DOHH2 (cell line): ENCODE data around the gene INSYN2B.

ENCODE experiments used
- H3F3A ChIP-seq: fragments of 200-600 bp; sonication (generic), shearing (Covaris generic); 2 replicates; pipeline ENCODE4 v1.6.0; 2016; ENCODE audit warnings: antibody characterized with exemption, mild to moderate bottlenecking; ENCODE audit not compliant: control insufficient read depth, insufficient read depth
- H3K27ac ChIP-seq: fragments of 200-600 bp; sonication (generic); 2 replicates; pipeline ENCODE4 v1.5.1; 2014; ENCODE audit warnings: low read depth, mild to moderate bottlenecking, low read length, moderate library complexity
- H3K27me3 ChIP-seq: fragments of 200-600 bp; sonication (generic); 2 replicates; pipeline ENCODE4 v1.6.1; 2014; ENCODE audit warnings: mild to moderate bottlenecking, low read length, mixed read lengths; ENCODE audit not compliant: control insufficient read depth
- H3K36me3 ChIP-seq: fragments of 200-600 bp; sonication (generic); 2 replicates; pipeline ENCODE4 v1.6.1; 2014; ENCODE audit warnings: mild to moderate bottlenecking, low read length, moderate library complexity, mixed read lengths; ENCODE audit not compliant: control insufficient read depth
- H3K4me1 ChIP-seq: fragments of 200-600 bp; sonication (generic); 2 replicates; pipeline ENCODE4 v1.6.1; 2014; ENCODE audit warnings: mild to moderate bottlenecking, low read length, mixed read lengths; ENCODE audit not compliant: control insufficient read depth
- H3K4me2 ChIP-seq: fragments of 200-600 bp; sonication (generic); 2 replicates; pipeline ENCODE4 v1.6.0; 2014; ENCODE audit warnings: mild to moderate bottlenecking, low read length, moderate library complexity
- H3K4me3 ChIP-seq: fragments of 200-600 bp; sonication (generic); 2 replicates; pipeline ENCODE4 v1.5.1; 2014; ENCODE audit warnings: mild to moderate bottlenecking, low read length, mixed read lengths
- H3K79me2 ChIP-seq: fragments of 200-600 bp; sonication (generic); 2 replicates; pipeline ENCODE4 v1.6.1; 2014; ENCODE audit warnings: mild to moderate bottlenecking, low read length, mixed read lengths; ENCODE audit not compliant: control insufficient read depth
- H3K9me2 ChIP-seq: fragments of 200-600 bp; sonication (generic); replicated peaks from 2 replicates; pipeline ENCODE4 v1.6.1; 2014; ENCODE audit warnings: mild to moderate bottlenecking, low read length, mixed read lengths; ENCODE audit not compliant: control insufficient read depth
- H3K9me3 ChIP-seq: fragments of 200-600 bp; sonication (generic); 2 replicates; pipeline ENCODE4 v1.6.1; 2014; ENCODE audit warnings: antibody characterized with exemption, low read length, mixed read lengths; ENCODE audit not compliant: control insufficient read depth, insufficient read depth
- H4K20me1 ChIP-seq: fragments of 200-600 bp; sonication (generic); 2 replicates; pipeline ENCODE4 v1.6.0; 2014; ENCODE audit warnings: low read depth, mild to moderate bottlenecking, antibody characterized with exemption, low read length, moderate library complexity; ENCODE audit not compliant: control insufficient read depth, insufficient read depth
- CTCF ChIP-seq: fragments of 200-600 bp; sonication (generic); IDR thresholded peaks from one replicate; pipeline ENCODE4 v1.5.1; 2014; ENCODE audit warnings: antibody characterized with exemption, mild to moderate bottlenecking, low read depth, low read length; ENCODE audit not compliant: poor library complexity, severe bottlenecking
- EZH2phosphoT487 ChIP-seq: fragments of 200-600 bp; sonication (generic); IDR thresholded peaks from 2 replicates; pipeline ENCODE4 v1.6.1; 2017; ENCODE audit warnings: borderline replicate concordance, mild to moderate bottlenecking, antibody characterized with exemption, low read length, moderate library complexity, mixed read lengths

The INSYN2B gene

GRCh38 chr5:169960659-169961058 is 19.6 kb downstream of the INSYN2B start:
- Histone ChIP-seq H3K4me1 (no peaks in the 10 kb centered on the region), H3K79me2 (no peaks in the 10 kb centered on the region)

DNA sequence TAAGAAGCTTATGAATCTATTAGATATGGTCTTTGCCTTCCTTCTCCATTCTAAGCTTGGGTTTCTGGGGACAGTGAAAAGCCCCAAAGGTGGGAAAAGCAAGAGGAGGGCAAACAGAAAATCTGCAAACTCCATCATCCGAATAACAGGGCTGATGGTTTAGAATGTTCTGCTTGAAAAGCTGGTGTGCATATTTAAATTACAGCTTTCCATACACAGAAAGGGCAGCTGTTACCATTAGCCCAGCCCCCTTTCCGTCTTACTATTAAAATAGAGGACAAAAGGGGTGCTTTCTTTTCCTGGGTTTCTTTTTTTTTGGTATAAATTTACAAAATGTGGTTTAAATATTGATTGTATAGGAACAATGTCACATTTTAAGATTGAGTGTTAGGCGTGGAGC is 22.0 kb downstream of the INSYN2B start:
- H3K4me1 ChIP-seq: no peaks in the 10 kb centered on the region
- no peaks in the 10 kb centered on the region for H3K9me2 ChIP-seq
- H3K79me2 ChIP-seq: no peaks in the 10 kb centered on the region
- H3K9me3 ChIP-seq: no peaks in the 10 kb centered on the region
- H3K4me3 ChIP-seq: no peak overlapping the region
- no peak for TF ChIP-seq CTCF
- TF ChIP-seq EZH2phosphoT487: no peak
- no peak overlapping the region for H3K27ac ChIP-seq
- no peaks in the 10 kb centered on the region for H4K20me1 ChIP-seq
- H3K36me3 ChIP-seq: no peaks in the 10 kb centered on the region
- H3K4me2 ChIP-seq: no peak overlapping the region
- no peaks in the 10 kb centered on the region for H3K27me3 ChIP-seq
- no peaks in the 10 kb centered on the region for H3F3A ChIP-seq

More at GRCh38 chr5:169960659-169961058, 19.6 kb downstream of the INSYN2B start:
- Histone ChIP-seq H4K20me1 (no peaks in the 10 kb centered on the region), H3K4me2 (no peak overlapping the region), H3K27me3 (no peaks in the 10 kb centered on the region), H3K9me2 (no peaks in the 10 kb centered on the region), H3K36me3 (no peaks in the 10 kb centered on the region), H3K27ac (no peak overlapping the region), H3F3A (no peaks in the 10 kb centered on the region), H3K9me3 (no peaks in the 10 kb centered on the region), H3K4me3 (no peak overlapping the region)
- TF ChIP-seq EZH2phosphoT487 (no peak), CTCF (no peak)

GRCh38 chr5:169956756-169957155 is 23.5 kb downstream of the INSYN2B start:
- Histone ChIP-seq H4K20me1 (no peaks in the 10 kb centered on the region), H3F3A (no peaks in the 10 kb centered on the region), H3K4me1 (no peaks in the 10 kb centered on the region), H3K4me2 (no peak overlapping the region), H3K79me2 (no peaks in the 10 kb centered on the region), H3K9me2 (no peaks in the 10 kb centered on the region), H3K4me3 (no peak overlapping the region), H3K9me3 (no peaks in the 10 kb centered on the region), H3K36me3 (no peaks in the 10 kb centered on the region), H3K27ac (no peak overlapping the region), H3K27me3 (no peaks in the 10 kb centered on the region)
- TF ChIP-seq EZH2phosphoT487 (no peak), CTCF (no peak)

DNA sequence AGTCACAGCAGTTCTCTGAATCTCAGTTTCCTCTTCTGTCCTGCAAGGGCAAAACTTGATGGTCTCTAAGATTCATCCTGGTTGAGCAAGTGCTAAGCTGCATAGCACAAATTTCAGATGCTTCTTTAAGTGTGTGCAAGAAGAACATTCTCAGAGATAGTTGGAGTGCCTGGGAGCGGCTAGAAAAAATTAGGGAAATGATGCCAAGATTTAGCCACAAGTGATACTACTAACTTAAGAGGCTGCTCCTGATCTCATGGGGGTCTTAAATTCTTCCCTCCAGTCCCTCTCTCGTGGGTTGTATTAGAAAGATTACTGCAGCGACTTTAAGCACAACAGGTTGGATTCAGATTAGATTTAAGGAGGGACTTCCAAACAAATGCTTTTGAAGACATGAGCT is 24.2 kb downstream of the INSYN2B start:
- H3K4me3 ChIP-seq: no peak overlapping the region
- H3K27me3 ChIP-seq: no peaks in the 10 kb centered on the region
- no peak overlapping the region for H3K27ac ChIP-seq
- H3F3A ChIP-seq: no peaks in the 10 kb centered on the region
- no peaks in the 10 kb centered on the region for H3K9me2 ChIP-seq
- H4K20me1 ChIP-seq: no peaks in the 10 kb centered on the region
- H3K4me1 ChIP-seq: no peaks in the 10 kb centered on the region
- H3K36me3 ChIP-seq: no peaks in the 10 kb centered on the region
- no peaks in the 10 kb centered on the region for H3K79me2 ChIP-seq
- no peak overlapping the region for H3K4me2 ChIP-seq
- TF ChIP-seq EZH2phosphoT487: no peak
- TF ChIP-seq CTCF: no peak
- no peaks in the 10 kb centered on the region for H3K9me3 ChIP-seq
